ENCODE measurements around the gene NSG1.

- TF ChIP-seq CTCF (IDR thresholded peaks at IDR 0.05) (no peak), POLR2AphosphoS5 (IDR thresholded peaks at IDR 0.05; ENCODE audit: low read depth, low read length) (no peak)
Measured at GRCh38 chr4:4422856-4423499, 36.1 kb downstream of the NSG1 start.
